ENCODE measurements around the gene ZCCHC18. TPM values are rescaled to one million over a fixed set of nuclear protein-coding genes. Genes with fewer than 3 reads are reported as not detected.

The ZCCHC18 gene
- total RNA-seq, 1 donor from 2014 or later: 2.2 TPM

DNA sequence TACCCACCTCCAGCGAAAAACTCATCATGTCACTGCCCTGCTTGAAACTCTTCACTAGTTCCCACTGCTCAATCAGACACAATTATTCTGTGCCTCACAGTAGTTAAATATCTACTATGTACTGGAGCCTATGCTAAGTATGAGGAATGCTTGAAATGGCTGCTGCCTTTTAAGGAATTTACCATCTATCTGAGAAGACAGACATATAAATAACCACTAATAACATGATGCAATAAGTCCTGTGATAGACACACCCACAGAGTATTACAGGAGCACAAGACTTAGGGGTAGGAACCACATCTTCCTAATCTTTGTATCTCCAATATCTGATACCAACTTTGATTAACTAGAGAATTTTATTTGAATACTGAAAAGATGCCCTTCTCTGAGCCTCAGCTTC lies 23.4 kb downstream of the ZCCHC18 start:
- DNase-seq (no peak), ATAC-seq (ENCODE audit: low read depth) (no peak)
- no peaks in the 10 kb centered on the region for H3K9me3 Mint-ChIP-seq
- ChIA-PET POLR2A (no interaction called here), CTCF (interaction anchor here (0.6 to 3.4 kb wide), 6 partner anchors 8 to 445 kb away, joined by 3 to 26 read pairs (median 6); partner anchors contain the start of genes SLC25A53 and ZCCHC18)
- peaks cover 6% of the 10 kb centered on the region for H3K36me3 Mint-ChIP-seq (ENCODE audit: low read depth)
- H3K27ac Mint-ChIP-seq: no peak overlapping the region
- TF ChIP-seq, protein P1, sequence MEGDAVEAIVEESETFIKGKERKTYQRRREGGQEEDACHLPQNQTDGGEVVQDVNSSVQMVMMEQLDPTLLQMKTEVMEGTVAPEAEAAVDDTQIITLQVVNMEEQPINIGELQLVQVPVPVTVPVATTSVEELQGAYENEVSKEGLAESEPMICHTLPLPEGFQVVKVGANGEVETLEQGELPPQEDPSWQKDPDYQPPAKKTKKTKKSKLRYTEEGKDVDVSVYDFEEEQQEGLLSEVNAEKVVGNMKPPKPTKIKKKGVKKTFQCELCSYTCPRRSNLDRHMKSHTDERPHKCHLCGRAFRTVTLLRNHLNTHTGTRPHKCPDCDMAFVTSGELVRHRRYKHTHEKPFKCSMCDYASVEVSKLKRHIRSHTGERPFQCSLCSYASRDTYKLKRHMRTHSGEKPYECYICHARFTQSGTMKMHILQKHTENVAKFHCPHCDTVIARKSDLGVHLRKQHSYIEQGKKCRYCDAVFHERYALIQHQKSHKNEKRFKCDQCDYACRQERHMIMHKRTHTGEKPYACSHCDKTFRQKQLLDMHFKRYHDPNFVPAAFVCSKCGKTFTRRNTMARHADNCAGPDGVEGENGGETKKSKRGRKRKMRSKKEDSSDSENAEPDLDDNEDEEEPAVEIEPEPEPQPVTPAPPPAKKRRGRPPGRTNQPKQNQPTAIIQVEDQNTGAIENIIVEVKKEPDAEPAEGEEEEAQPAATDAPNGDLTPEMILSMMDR (IDR thresholded peaks at IDR 0.05): no peak
- intact Hi-C loops (cut with micrococcal nuclease): loop anchor here (1.0 to 10.0 kb wide), 4 partner anchors 37 to 601 kb away; no protein-coding TSS in a partner anchor
- H3K27me3 Mint-ChIP-seq: no peaks in the 10 kb centered on the region
- H3K4me1 Mint-ChIP-seq: peaks cover 19% of the 10 kb centered on the region
- H3K4me3 Mint-ChIP-seq: no peak overlapping the region

DNA sequence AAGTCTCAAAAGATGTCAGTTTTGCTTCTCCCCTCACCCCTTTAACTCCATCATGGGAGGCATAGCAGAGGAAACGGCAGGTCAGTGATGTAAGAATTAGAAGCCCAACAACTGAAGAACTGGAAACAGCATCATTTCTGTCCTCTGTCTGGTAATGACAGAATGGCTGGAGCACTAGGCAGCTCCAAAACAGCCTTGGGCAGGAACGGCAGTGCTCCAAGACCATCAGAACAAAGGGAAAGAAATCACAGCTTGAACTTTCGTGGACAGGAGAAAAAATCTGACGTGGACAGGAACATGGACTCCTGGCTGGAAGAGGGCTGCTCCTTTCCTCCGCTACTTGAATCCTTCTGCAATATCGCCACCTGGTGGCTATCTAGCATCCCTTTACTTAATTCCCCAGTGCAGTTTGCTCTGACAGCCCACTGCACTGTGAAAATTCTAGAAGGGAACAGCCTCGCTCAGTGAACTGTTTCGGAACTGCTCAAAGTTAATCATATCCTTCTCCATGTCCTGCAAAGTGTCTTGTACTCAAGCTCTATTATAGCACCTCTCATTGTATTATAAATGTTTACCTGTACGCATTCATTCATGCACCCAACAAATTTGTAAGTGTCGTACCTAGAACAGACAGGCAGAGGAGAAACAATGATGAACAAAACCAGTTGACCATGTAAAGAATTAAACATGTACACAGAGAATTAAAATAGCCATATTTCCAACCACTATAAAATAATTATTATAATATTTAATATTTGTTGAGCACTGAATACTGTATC lies 24.1 kb downstream of the ZCCHC18 start:
- DNase-seq (no peak), ATAC-seq (ENCODE audit: low read depth) (peak; percentile 69)
- Mint-ChIP-seq H3K27me3 (no peaks in the 10 kb centered on the region), H3K9me3 (no peaks in the 10 kb centered on the region), H3K36me3 (ENCODE audit: low read depth) (peaks cover 3% of the 10 kb centered on the region), H3K4me1 (peaks cover 19% of the 10 kb centered on the region), H3K4me3 (no peak overlapping the region), H3K27ac (no peak overlapping the region)
- POLR2A ChIA-PET: interaction anchor here (0.6 kb wide), 1 partner anchor 12 kb away, joined by 5 read pairs; no protein-coding TSS in a partner anchor
- TF ChIP-seq, protein P1 (IDR thresholded peaks at IDR 0.05): no peak
- CTCF ChIA-PET: interaction anchor here (0.6 to 3.4 kb wide), 8 partner anchors 9 to 446 kb away, joined by 3 to 26 read pairs (median 6); partner anchors contain the start of genes SLC25A53 and ZCCHC18
- intact Hi-C loops (cut with micrococcal nuclease): loop anchor here (1.0 to 10.0 kb wide), 4 partner anchors 38 to 602 kb away; no protein-coding TSS in a partner anchor

DNA sequence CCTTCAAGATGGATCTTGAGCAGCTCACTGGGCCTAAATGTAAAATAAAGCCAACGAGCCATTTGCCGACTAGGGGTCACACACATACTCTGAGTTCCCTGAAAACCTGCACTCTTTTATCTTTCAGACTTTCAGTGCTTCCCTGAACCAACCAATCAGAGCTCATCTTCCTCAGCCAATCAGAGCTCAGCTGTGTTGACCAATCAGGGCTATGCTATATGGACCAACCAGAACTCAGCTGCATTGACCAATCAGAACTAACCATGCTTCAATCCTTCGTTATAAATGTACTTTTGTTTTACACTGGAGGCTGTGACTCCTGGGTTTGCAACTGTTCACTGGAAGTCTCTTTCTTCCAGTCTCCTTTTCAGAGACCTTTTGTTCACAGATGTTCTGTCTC lies 25.2 kb downstream of the ZCCHC18 start:
- Mint-ChIP-seq H3K27ac (no peak overlapping the region), H3K4me1 (peaks cover 19% of the 10 kb centered on the region), H3K9me3 (no peaks in the 10 kb centered on the region), H3K27me3 (no peaks in the 10 kb centered on the region), H3K4me3 (no peak overlapping the region), H3K36me3 (ENCODE audit: low read depth) (peaks cover 7% of the 10 kb centered on the region)
- DNase-seq (no peak), ATAC-seq (ENCODE audit: low read depth) (no peak)
- CTCF ChIA-PET: interaction anchor here (2.0 to 3.4 kb wide), 4 partner anchors 25 to 292 kb away, joined by 5 to 26 read pairs (median 14); partner anchors contain the start of gene ZCCHC18
- TF ChIP-seq, protein P1 (IDR thresholded peaks at IDR 0.05): no peak
- intact Hi-C loops (cut with micrococcal nuclease): loop anchor here (5.0 to 10.0 kb wide), 2 partner anchors 220 to 603 kb away; no protein-coding TSS in a partner anchor
- POLR2A ChIA-PET: interaction anchor here (0.5 to 0.6 kb wide), 2 partner anchors 13 to 14 kb away, joined by 3 to 5 read pairs; no protein-coding TSS in a partner anchor

DNA sequence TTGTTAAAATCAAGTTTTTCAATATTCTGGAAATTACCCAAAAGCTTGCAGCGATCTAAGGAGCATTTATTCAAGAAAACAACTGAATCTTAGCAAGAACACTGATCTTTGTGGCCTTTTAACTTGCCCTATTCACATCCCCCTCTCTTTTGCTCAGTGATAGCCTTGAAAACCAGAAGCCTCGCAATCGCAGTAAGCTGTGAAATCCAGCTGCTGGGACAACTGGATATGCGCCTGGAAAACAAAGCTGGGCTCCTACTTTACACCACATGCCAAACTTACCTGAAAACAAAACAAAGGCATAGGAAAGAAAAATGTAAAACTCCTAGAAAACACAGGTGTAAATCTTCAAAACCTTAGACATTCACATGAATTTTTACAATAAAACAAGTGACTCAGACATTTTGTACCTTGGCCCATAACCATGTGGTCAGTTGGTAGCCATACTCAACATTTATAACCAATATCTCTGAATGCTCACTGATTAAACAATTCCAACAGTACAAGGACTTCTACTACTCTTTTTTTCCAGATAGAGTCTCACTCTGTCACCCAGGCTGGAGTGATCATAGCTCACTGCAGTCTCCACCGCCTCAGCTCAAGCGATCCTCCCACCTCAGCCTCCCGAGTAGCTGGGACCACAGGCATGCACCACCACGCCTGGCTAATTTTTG lies 28.9 kb downstream of the ZCCHC18 start:
- H3K4me1 Mint-ChIP-seq: peaks cover 23% of the 10 kb centered on the region
- intact Hi-C loops (cut with micrococcal nuclease): no loop called here
- no peak for DNase-seq
- TF ChIP-seq, protein P1 (IDR thresholded peaks at IDR 0.05): no peak
- ATAC-seq (ENCODE audit: low read depth): no peak
- H3K36me3 Mint-ChIP-seq (ENCODE audit: low read depth): peaks cover 18% of the 10 kb centered on the region
- H3K4me3 Mint-ChIP-seq: no peak overlapping the region
- H3K27ac Mint-ChIP-seq: no peak overlapping the region
- ChIA-PET CTCF (interaction anchor here (0.9 to 1.4 kb wide), 2 partner anchors 15 to 18 kb away, joined by 3 read pairs; no protein-coding TSS in a partner anchor), POLR2A (no interaction called here)
- H3K9me3 Mint-ChIP-seq: no peaks in the 10 kb centered on the region
- H3K27me3 Mint-ChIP-seq: no peaks in the 10 kb centered on the region

DNA sequence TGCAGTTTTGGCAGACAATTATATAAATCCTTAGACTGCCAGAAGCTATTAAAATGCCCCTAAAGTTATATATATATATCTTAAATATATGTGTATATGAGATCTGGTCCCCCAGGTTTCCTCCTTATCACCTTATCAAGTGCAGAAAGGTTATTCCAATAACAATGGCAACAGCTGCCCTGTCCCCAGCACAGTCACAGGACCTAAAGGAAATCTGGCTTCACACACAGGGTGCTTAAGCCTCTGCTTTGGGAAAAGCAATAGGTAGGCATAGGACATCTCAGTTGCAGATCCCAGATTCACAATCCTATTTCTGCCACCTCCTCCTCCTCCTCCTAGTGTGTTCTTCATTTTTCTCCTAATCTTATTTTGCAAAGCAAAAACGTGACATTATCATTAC lies 38.7 kb downstream of the ZCCHC18 start:
- intact Hi-C loops (cut with micrococcal nuclease): no loop called here
- H3K4me3 Mint-ChIP-seq: no peak overlapping the region
- no peaks in the 10 kb centered on the region for H3K27me3 Mint-ChIP-seq
- no peak for ATAC-seq (ENCODE audit: low read depth)
- POLR2A ChIA-PET: no interaction called here
- H3K9me3 Mint-ChIP-seq: no peaks in the 10 kb centered on the region
- no peak for DNase-seq
- TF ChIP-seq, protein P1 (IDR thresholded peaks at IDR 0.05): no peak
- H3K4me1 Mint-ChIP-seq: peaks cover 15% of the 10 kb centered on the region
- peaks cover 11% of the 10 kb centered on the region for H3K36me3 Mint-ChIP-seq (ENCODE audit: low read depth)
- H3K27ac Mint-ChIP-seq: no peak overlapping the region
- CTCF ChIA-PET: no interaction called here

Data from activated B cell treated with CpG ODN at 0.5 μM for 24 hours (primary cell).